Fibroblast of lung (primary cell): ENCODE measurements around the gene PITPNB. TPM values are rescaled to one million over a fixed set of nuclear protein-coding genes. Genes with fewer than 3 reads are reported as not detected.

Experiments
- DNase-seq, 2 donors: peaks; one replicate each; pipeline versions ENCODE4 v3.0.0 to v3.0.0-alpha.2; 2010; ENCODE audit warnings: low read depth in 2 of 2
- H2AFZ ChIP-seq: 2 replicates; pipeline ENCODE4 v1.5.1; 2012; ENCODE audit warnings: low read length, control low read depth, inconsistent platforms
- H3K27ac ChIP-seq: 2 replicates; pipeline ENCODE4 v1.5.1; 2011; ENCODE audit warnings: low read length, control low read depth; ENCODE audit not compliant: insufficient read depth
- H3K27me3 ChIP-seq: 2 replicates; pipeline ENCODE4 v1.5.1; 2011; ENCODE audit warnings: mild to moderate bottlenecking, low read length; ENCODE audit not compliant: control insufficient read depth, insufficient read depth
- H3K36me3 ChIP-seq: 2 replicates; pipeline ENCODE4 v1.5.1; 2011; ENCODE audit warnings: low read length; ENCODE audit not compliant: control insufficient read depth, insufficient read depth
- H3K4me1 ChIP-seq: 2 replicates; pipeline ENCODE4 v1.5.1; 2011; ENCODE audit warnings: low read length; ENCODE audit not compliant: control insufficient read depth, insufficient read depth; ENCODE audit errors: extremely low read depth
- H3K4me2 ChIP-seq: 2 replicates; pipeline ENCODE4 v1.5.1; 2011; ENCODE audit warnings: low read length, control low read depth; ENCODE audit not compliant: insufficient read depth; ENCODE audit errors: extremely low read depth
- H3K4me3 ChIP-seq, 4 experiments: fragments of 200-600 bp in 1 of 4; sonication (generic) in 1 of 4; replicated peaks in 1 of 4; 2 replicates each; pipeline ENCODE4 v1.5.1; 2011 to 2016; ENCODE audit warnings: low read length in 4 of 4, low read depth in 3 of 4, mild to moderate bottlenecking in 3 of 4, control low read depth in 2 of 4, inconsistent platforms in 1 of 4, mixed read lengths in 1 of 4; ENCODE audit not compliant: insufficient read depth in 1 of 4; ENCODE audit errors: control extremely low read depth in 1 of 4
- H3K79me2 ChIP-seq: 2 replicates; pipeline ENCODE4 v1.5.1; 2012; ENCODE audit warnings: mild to moderate bottlenecking, low read length, inconsistent platforms; ENCODE audit not compliant: control insufficient read depth, insufficient read depth
- H3K9ac ChIP-seq: 2 replicates; pipeline ENCODE4 v1.5.1; 2011; ENCODE audit warnings: mild to moderate bottlenecking, low read length, control low read depth; ENCODE audit not compliant: insufficient read depth
- H3K9me3 ChIP-seq: 2 replicates; pipeline ENCODE4 v1.5.1; 2012; ENCODE audit warnings: low read depth, low read length; ENCODE audit not compliant: control insufficient read depth, insufficient read depth
- H4K20me1 ChIP-seq: 2 replicates; pipeline ENCODE4 v1.5.1; 2011; ENCODE audit warnings: low read length; ENCODE audit not compliant: control insufficient read depth, insufficient read depth; ENCODE audit errors: extremely low read depth
- CTCF ChIP-seq, 2 donors: IDR thresholded peaks in 1 of 2; conservative IDR thresholded peaks in 1 of 2; 1 replicate in 1 of 2; 2 replicates in 1 of 2; pipeline ENCODE4 v1.5.1; 2011 to 2012; ENCODE audit warnings: low read length in 2 of 2, control low read depth in 1 of 2, inconsistent platforms in 1 of 2, low read depth in 1 of 2, mild to moderate bottlenecking in 1 of 2
- EZH2 ChIP-seq: IDR thresholded peaks from 2 replicates; pipeline ENCODE4 v1.5.1; 2012; ENCODE audit warnings: low read length, control low read depth, mild to moderate bottlenecking; ENCODE audit errors: missing control alignments
- polyA plus RNA-seq, 2 donors: library from polyadenylated mRNA; depleted of rRNA in 1 of 2; stranded (reverse) in 1 of 2; unstranded in 1 of 2; fragments of >200 nt; gene quantifications; 2 replicates each; pipeline ENCODE4 v1.2.1, GENCODE V29; 2011 to 2012; ENCODE audit warnings: missing spikeins in 1 of 2
- total RNA-seq: library from RNA; depleted of rRNA; stranded (reverse); fragments of >200 nt; gene quantifications from 2 replicates; pipeline ENCODE4 v1.2.1, GENCODE V29; 2014

The PITPNB gene
- total and polyA plus RNA-seq, 2 donors (not counting 1 experiment from before 2014, with no cell fraction given): 42.4 to 79.4 TPM

- no peaks in the 10 kb centered on the region for H3K27me3 ChIP-seq
- no peak overlapping the region for H3K9ac ChIP-seq
- H4K20me1 ChIP-seq: no peaks in the 10 kb centered on the region
- peaks cover 17% of the 10 kb centered on the region for H3K4me1 ChIP-seq
- peaks cover 2% of the 10 kb centered on the region for H3K36me3 ChIP-seq
- TF ChIP-seq EZH2 (no peak), CTCF (conservative IDR thresholded peaks at IDR 0.05 in 1 of 2, IDR thresholded peaks at IDR 0.05 in 1 of 2; ENCODE audit: low read depth in 1 of 2, low read length in 2 of 2) (no peak)
- peak overlapping the region; percentile 48 for H3K4me2 ChIP-seq
- H3K79me2 ChIP-seq: peaks cover 21% of the 10 kb centered on the region
- peak overlapping the region; percentile 76 for H3K27ac ChIP-seq
- no peak overlapping the region for H2AFZ ChIP-seq
- no peak overlapping the region for H3K4me3 ChIP-seq
- no peaks in the 10 kb centered on the region for H3K9me3 ChIP-seq
- DNase-seq: peak in 1 of 2 donors; percentile 11
Observed at GRCh38 chr22:27867953-27868731, 50.9 kb downstream of the PITPNB start.

GRCh38 chr22:27867085-27867952 is 51.7 kb downstream of the PITPNB start:
- TF ChIP-seq CTCF (conservative IDR thresholded peaks at IDR 0.05 in 1 of 2, IDR thresholded peaks at IDR 0.05 in 1 of 2; ENCODE audit: low read depth in 1 of 2, low read length in 2 of 2) (no peak), EZH2 (no peak)
- Histone ChIP-seq H3K79me2 (peaks cover 24% of the 10 kb centered on the region), H3K9me3 (no peaks in the 10 kb centered on the region), H4K20me1 (no peaks in the 10 kb centered on the region), H3K27ac (peak overlapping the region; percentile 76), H3K27me3 (no peaks in the 10 kb centered on the region), H3K36me3 (no peaks in the 10 kb centered on the region), H3K4me1 (peaks cover 22% of the 10 kb centered on the region), H3K4me3 (no peak overlapping the region), H3K4me2 (peak overlapping the region; percentile 17), H2AFZ (no peak overlapping the region), H3K9ac (no peak overlapping the region)
- peak in 1 of 2 donors; percentile 76 for DNase-seq
